ENCODE results near the gene OR10P1.

OR10P1 gene

GRCh38 chr12:55652352-55652751 lies 15.7 kb downstream of the OR10P1 start:
- no peak for DNase-seq

- DNase-seq, result no peak
Measured at GRCh38 chr12:55653031-55653430, 16.3 kb downstream of the OR10P1 start.

GRCh38 chr12:55654511-55655214 lies 18.0 kb downstream of the OR10P1 start:
- DNase-seq, result no peak

- DNase-seq, result no peak
Measured at GRCh38 chr12:55657212-55657611, 20.5 kb downstream of the OR10P1 start.

- no peak for DNase-seq
Measured at GRCh38 chr12:55658212-55658611, 21.5 kb downstream of the OR10P1 start.

- no peak for DNase-seq
Measured at GRCh38 chr12:55658635-55659391, 22.1 kb downstream of the OR10P1 start.

GRCh38 chr12:55659486-55660385 lies 23.0 kb downstream of the OR10P1 start:
- DNase-seq, result peak; percentile 47 to 68

- DNase-seq, result no peak
Measured at GRCh38 chr12:55663391-55663790, 26.7 kb downstream of the OR10P1 start.

- DNase-seq, result no peak
Measured at GRCh38 chr12:55664826-55665225, 28.1 kb downstream of the OR10P1 start.

- DNase-seq, result no peak
Measured at GRCh38 chr12:55666508-55666907, 29.8 kb downstream of the OR10P1 start.

GRCh38 chr12:55670276-55670675 lies 33.6 kb downstream of the OR10P1 start:
- DNase-seq, result no peak

GRCh38 chr12:55671746-55672145 lies 35.1 kb downstream of the OR10P1 start:
- DNase-seq, result no peak

- DNase-seq, result no peak
Measured at GRCh38 chr12:55673638-55674037, 36.9 kb downstream of the OR10P1 start.

- DNase-seq, result no peak
Measured at GRCh38 chr12:55675666-55676065, 39.0 kb downstream of the OR10P1 start.

- no peak for DNase-seq
Measured at GRCh38 chr12:55676707-55677106, 40.0 kb downstream of the OR10P1 start.

GRCh38 chr12:55679691-55680090 lies 43.0 kb downstream of the OR10P1 start:
- no peak for DNase-seq

- peak; percentile 59 to 87 for DNase-seq
Measured at GRCh38 chr12:55681142-55682077, 44.7 kb downstream of the OR10P1 start.

GRCh38 chr12:55682087-55682796 lies 45.5 kb downstream of the OR10P1 start:
- DNase-seq, result no peak

GRCh38 chr12:55683676-55684075 lies 47.0 kb downstream of the OR10P1 start:
- DNase-seq, result no peak

GRCh38 chr12:55684761-55685370 lies 48.2 kb downstream of the OR10P1 start:
- DNase-seq, result no peak

- no peak for DNase-seq
Measured at GRCh38 chr12:55685671-55686070, 49.0 kb downstream of the OR10P1 start.

Data from NCI-H524 (cell line).